Endodermal cell (in vitro differentiated cells): Measurements from ENCODE around the gene MRTFA. TPM values are rescaled to one million over a fixed set of nuclear protein-coding genes. Genes with fewer than 3 reads are reported as not detected.

ENCODE experiments used
- DNase-seq: peaks from one replicate; pipeline ENCODE4 v3.0.0-alpha.2; 2017
- H3K27ac ChIP-seq: 2 replicates; pipeline ENCODE4 v1.5.1; 2013; ENCODE audit warnings: mild to moderate bottlenecking, low read depth, low read length, moderate library complexity
- H3K27me3 ChIP-seq: 2 replicates; pipeline ENCODE4 v1.6.1; 2013; ENCODE audit warnings: mild to moderate bottlenecking, low read length, moderate library complexity; ENCODE audit not compliant: insufficient read depth, control insufficient read depth, poor library complexity, severe bottlenecking
- H3K36me3 ChIP-seq: 2 replicates; pipeline ENCODE4 v1.7.0; 2013; ENCODE audit warnings: mild to moderate bottlenecking, low read length, moderate library complexity; ENCODE audit not compliant: control insufficient read depth, insufficient read depth
- H3K4me1 ChIP-seq: one replicate; pipeline ENCODE4 v1.7.0; 2013; ENCODE audit warnings: low read length; ENCODE audit not compliant: control insufficient read depth, insufficient read depth
- H3K4me3 ChIP-seq: 2 replicates; pipeline ENCODE4 v1.5.1; 2013; ENCODE audit warnings: mild to moderate bottlenecking, low read length, moderate library complexity
- H3K9ac ChIP-seq: 2 replicates; pipeline ENCODE4 v1.6.1; 2013; ENCODE audit warnings: mild to moderate bottlenecking, low read length, moderate library complexity; ENCODE audit not compliant: poor library complexity, severe bottlenecking; ENCODE audit errors: extremely low read depth
- H3K9me3 ChIP-seq: 2 replicates; pipeline ENCODE4 v1.6.1; 2013; ENCODE audit warnings: mild to moderate bottlenecking, low read length, moderate library complexity; ENCODE audit not compliant: control insufficient read depth
- H3K27ac Mint-ChIP-seq: 2 replicates; pipeline ENCODE4 v1.8.0; 2020; ENCODE audit warnings: mixed read lengths
- H3K27me3 Mint-ChIP-seq: 2 replicates; pipeline ENCODE4 v1.8.0; 2021; ENCODE audit warnings: mild to moderate bottlenecking, mixed read lengths; ENCODE audit not compliant: insufficient read depth
- H3K36me3 Mint-ChIP-seq: 2 replicates; pipeline ENCODE4 v1.8.0; 2020; ENCODE audit warnings: low read depth, mixed read lengths
- H3K4me1 Mint-ChIP-seq: 2 replicates; pipeline ENCODE4 v1.8.0; 2020; ENCODE audit warnings: mixed read lengths
- H3K4me3 Mint-ChIP-seq: 2 replicates; pipeline ENCODE4 v1.8.0; 2020; ENCODE audit warnings: mild to moderate bottlenecking, moderate library complexity, mixed read lengths
- H3K9me3 Mint-ChIP-seq: 2 replicates; pipeline ENCODE4 v1.8.0; 2020; ENCODE audit warnings: mild to moderate bottlenecking, mixed read lengths
- WGBS, 2 experiments: methylation state at CpG; one replicate each; pipeline versions ENCODE4 v1.1.5 to v1.1.7; 2013; ENCODE audit warnings: missing lambda C conversion rate in 2 of 2, mixed read lengths in 1 of 2; ENCODE audit not compliant: insufficient coverage in 1 of 2, insufficient read length in 1 of 2; 5-methylcytosine and 5-hydroxymethylcytosine counted together
- total RNA-seq, 2 donors: library from RNA; stranded (reverse); fragmentation: NEBNext Ultra II Directional in 1 of 2; extraction: Animal tissue kit (Norgen Biotek cat#: 25700) in 1 of 2; gene quantifications; 2 replicates in 1 of 2; 3 replicates in 1 of 2; pipeline ENCODE4 v1.2.1, GENCODE V29; 2021
- TF ChIP-seq, protein P1 (sequence below): fragments of 200-600 bp; sonication (generic); conservative IDR thresholded peaks from 2 replicates; pipeline ENCODE4 v1.5.0; 2021; ENCODE audit warnings: antibody characterized with exemption, mild to moderate bottlenecking

MRTFA gene
- total RNA-seq, 2 donors from 2014 or later, result 43.3 to 44.7 TPM

DNA sequence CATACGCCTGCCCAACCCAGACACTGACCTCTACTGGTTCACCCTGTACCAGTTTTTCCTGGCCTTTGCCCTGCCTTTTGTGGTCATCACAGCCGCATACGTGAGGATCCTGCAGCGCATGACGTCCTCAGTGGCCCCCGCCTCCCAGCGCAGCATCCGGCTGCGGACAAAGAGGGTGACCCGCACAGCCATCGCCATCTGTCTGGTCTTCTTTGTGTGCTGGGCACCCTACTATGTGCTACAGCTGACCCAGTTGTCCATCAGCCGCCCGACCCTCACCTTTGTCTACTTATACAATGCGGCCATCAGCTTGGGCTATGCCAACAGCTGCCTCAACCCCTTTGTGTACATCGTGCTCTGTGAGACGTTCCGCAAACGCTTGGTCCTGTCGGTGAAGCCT is 44.9 kb upstream of the MRTFA start:
- H3K4me1 Mint-ChIP-seq, result peaks cover 45% of the 10 kb centered on the region
- Histone ChIP-seq H3K36me3 (no peaks in the 10 kb centered on the region), H3K4me3 (no peak overlapping the region), H3K9me3 (no peaks in the 10 kb centered on the region), H3K9ac (no peak overlapping the region), H3K27ac (peak overlapping the region; percentile 26), H3K27me3 (no peaks in the 10 kb centered on the region), H3K4me1 (peaks cover 19% of the 10 kb centered on the region)
- peaks cover 12% of the 10 kb centered on the region for H3K27me3 Mint-ChIP-seq
- no peak overlapping the region for H3K27ac Mint-ChIP-seq
- WGBS, 2 experiments, result 85 to 95% methylated on average over 19 of the region's 19 CpGs
- TF ChIP-seq, protein P1, sequence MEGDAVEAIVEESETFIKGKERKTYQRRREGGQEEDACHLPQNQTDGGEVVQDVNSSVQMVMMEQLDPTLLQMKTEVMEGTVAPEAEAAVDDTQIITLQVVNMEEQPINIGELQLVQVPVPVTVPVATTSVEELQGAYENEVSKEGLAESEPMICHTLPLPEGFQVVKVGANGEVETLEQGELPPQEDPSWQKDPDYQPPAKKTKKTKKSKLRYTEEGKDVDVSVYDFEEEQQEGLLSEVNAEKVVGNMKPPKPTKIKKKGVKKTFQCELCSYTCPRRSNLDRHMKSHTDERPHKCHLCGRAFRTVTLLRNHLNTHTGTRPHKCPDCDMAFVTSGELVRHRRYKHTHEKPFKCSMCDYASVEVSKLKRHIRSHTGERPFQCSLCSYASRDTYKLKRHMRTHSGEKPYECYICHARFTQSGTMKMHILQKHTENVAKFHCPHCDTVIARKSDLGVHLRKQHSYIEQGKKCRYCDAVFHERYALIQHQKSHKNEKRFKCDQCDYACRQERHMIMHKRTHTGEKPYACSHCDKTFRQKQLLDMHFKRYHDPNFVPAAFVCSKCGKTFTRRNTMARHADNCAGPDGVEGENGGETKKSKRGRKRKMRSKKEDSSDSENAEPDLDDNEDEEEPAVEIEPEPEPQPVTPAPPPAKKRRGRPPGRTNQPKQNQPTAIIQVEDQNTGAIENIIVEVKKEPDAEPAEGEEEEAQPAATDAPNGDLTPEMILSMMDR, result no peak
- DNase-seq, result no peak
- no peak overlapping the region for H3K4me3 Mint-ChIP-seq
- H3K9me3 Mint-ChIP-seq, result peaks cover 2% of the 10 kb centered on the region
- no peaks in the 10 kb centered on the region for H3K36me3 Mint-ChIP-seq

DNA sequence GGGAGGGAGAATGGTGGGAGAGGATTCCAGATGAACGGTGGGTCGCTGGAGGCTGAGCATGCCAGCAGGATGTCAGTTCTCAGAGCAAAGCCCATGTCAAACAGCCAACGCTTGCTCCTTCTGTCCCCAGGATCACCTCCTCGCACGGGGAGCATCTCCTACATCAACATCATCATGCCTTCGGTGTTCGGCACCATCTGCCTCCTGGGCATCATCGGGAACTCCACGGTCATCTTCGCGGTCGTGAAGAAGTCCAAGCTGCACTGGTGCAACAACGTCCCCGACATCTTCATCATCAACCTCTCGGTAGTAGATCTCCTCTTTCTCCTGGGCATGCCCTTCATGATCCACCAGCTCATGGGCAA is 44.3 kb upstream of the MRTFA start:
- Histone ChIP-seq H3K27ac (no peak overlapping the region), H3K27me3 (no peaks in the 10 kb centered on the region), H3K4me3 (no peak overlapping the region), H3K36me3 (no peaks in the 10 kb centered on the region), H3K9ac (no peak overlapping the region), H3K4me1 (peaks cover 19% of the 10 kb centered on the region), H3K9me3 (no peaks in the 10 kb centered on the region)
- no peak overlapping the region for H3K4me3 Mint-ChIP-seq
- H3K4me1 Mint-ChIP-seq, result peaks cover 45% of the 10 kb centered on the region
- TF ChIP-seq, protein P1, result no peak
- H3K27me3 Mint-ChIP-seq, result peaks cover 12% of the 10 kb centered on the region
- no peak overlapping the region for H3K27ac Mint-ChIP-seq
- 94 to 97% methylated on average over 14 to 15 of the region's 15 CpGs for WGBS, 2 experiments
- H3K36me3 Mint-ChIP-seq, result no peaks in the 10 kb centered on the region
- no peak for DNase-seq
- peaks cover 2% of the 10 kb centered on the region for H3K9me3 Mint-ChIP-seq

- Histone ChIP-seq H3K27ac (no peak overlapping the region), H3K9me3 (no peaks in the 10 kb centered on the region), H3K36me3 (no peaks in the 10 kb centered on the region), H3K4me3 (peak overlapping the region; percentile 34), H3K9ac (no peak overlapping the region), H3K27me3 (no peaks in the 10 kb centered on the region), H3K4me1 (peaks cover 19% of the 10 kb centered on the region)
- 48 to 63% methylated on average over 7 to 9 of the region's 9 CpGs for WGBS, 2 experiments
- TF ChIP-seq, protein P1, result peak; percentile 59
- Mint-ChIP-seq H3K27me3 (peaks cover 9% of the 10 kb centered on the region), H3K9me3 (peaks cover 2% of the 10 kb centered on the region), H3K4me1 (peaks cover 42% of the 10 kb centered on the region), H3K27ac (no peak overlapping the region), H3K4me3 (peak overlapping the region; percentile 42), H3K36me3 (no peaks in the 10 kb centered on the region)
- peak; percentile 72 for DNase-seq
Measured at GRCh38 chr22:40679964-40680818, 43.7 kb upstream of the MRTFA start.
